Stomach (tissue), 9 donors: ENCODE results near the gene ARL14. TPM values are rescaled to one million over a fixed set of nuclear protein-coding genes. Genes with fewer than 3 reads are reported as not detected.

ENCODE experiments used
- DNase-seq, 2 donors: peaks; one replicate each; pipeline versions ENCODE4 v3.0.0 to v3.0.0-alpha.2; 2013 to 2019
- H3K27ac ChIP-seq, 5 donors: fragments of 200-600 bp in 4 of 5; sonication (generic) in 4 of 5; one replicate each; pipeline ENCODE4 v1.5.1; 2013 to 2019; ENCODE audit warnings: mild to moderate bottlenecking in 1 of 5, moderate library complexity in 1 of 5
- H3K27me3 ChIP-seq, 3 donors: fragments of 200-600 bp; sonication (generic); one replicate each; pipeline ENCODE4 v1.5.1; 2017 to 2019; ENCODE audit warnings: mixed run types in 1 of 3
- H3K36me3 ChIP-seq, 4 donors: fragments of 200-600 bp; sonication (generic); 1 replicate in 3 of 4; 2 replicates in 1 of 4; pipeline ENCODE4 v1.5.1; 2016 to 2019
- H3K4me1 ChIP-seq, 4 donors: fragments of 200-600 bp; sonication (generic); one replicate each; pipeline ENCODE4 v1.5.1; 2016 to 2019
- H3K4me3 ChIP-seq, 4 donors: fragments of 200-600 bp; sonication (generic) in 3 of 4; one replicate each; pipeline ENCODE4 v1.5.1; 2016 to 2019; ENCODE audit warnings: mild to moderate bottlenecking in 1 of 4
- H3K9me3 ChIP-seq, 4 donors: fragments of 200-600 bp; sonication (generic); one replicate each; pipeline ENCODE4 v1.5.1; 2016 to 2019
- CTCF ChIP-seq, 7 experiments: fragments of 450-650 bp in 4 of 7; fragments of 200-600 bp in 3 of 7; sonication (generic) in 3 of 7; IDR thresholded peaks; one replicate each; pipeline ENCODE4 v1.5.1; 2016 to 2019; ENCODE audit warnings: antibody characterized with exemption in 7 of 7, control low read depth in 2 of 7, mild to moderate bottlenecking in 1 of 7
- EP300 ChIP-seq: sonication (generic); formaldehyde crosslinking; IDR thresholded peaks from one replicate; pipeline ENCODE4 v1.6.1; 2017; ENCODE audit warnings: antibody characterized with exemption
- POLR2A ChIP-seq, 4 donors: fragments of 450-650 bp; IDR thresholded peaks; one replicate each; pipeline ENCODE4 v1.6.1; 2016; ENCODE audit warnings: antibody characterized with exemption in 4 of 4, control low read depth in 2 of 4, mild to moderate bottlenecking in 1 of 4, moderate library complexity in 1 of 4
- POLR2AphosphoS5 ChIP-seq, 3 donors: sonication (generic); formaldehyde crosslinking; IDR thresholded peaks; one replicate each; pipeline ENCODE4 v1.6.1; 2016; ENCODE audit warnings: antibody characterized with exemption in 3 of 3
- WGBS, 5 donors: extraction: QIAGEN DNeasy Blood & Tissue Kit in 3 of 5; methylation state at CpG; one replicate each; pipeline versions ENCODE4 v1.1.5 to v1.1.7; 2013 to 2018; 5-methylcytosine and 5-hydroxymethylcytosine counted together
- intact Hi-C: fragments of 100-400 bp; cut with DNase I; formaldehyde crosslinking; loops from one replicate; pipeline ENCODE4 v1.15.1; 2023; ENCODE audit warnings: low total_unique reads
- polyA plus RNA-seq, 3 donors: library from polyadenylated mRNA; stranded (reverse); fragments of 200-250 nt; gene quantifications; one replicate each; pipeline ENCODE4 v1.2.3, GENCODE V29; 2013
- small RNA-seq, 4 donors: library from RNA; depleted of rRNA; stranded (forward); fragments of <200 nt; gene quantifications; one replicate each; pipeline ENCODE3, GENCODE V24; 2016
- total RNA-seq, 5 donors: library from RNA; depleted of rRNA; stranded (reverse); fragments of >200 nt; gene quantifications; one replicate each; pipeline versions ENCODE4 v1.1.0 to v1.2.3, GENCODE V29; 2014 to 2016
- donor health status: healthy with polysubstance abuse.
- donor health status: Bipolar disorder and iron deficiency.
- donor health status: healthy.

The ARL14 gene
- total and polyA plus RNA-seq, 8 donors: 4.3 to 181 (median 23.4) TPM

- H3K4me1 ChIP-seq: no peaks in the 10 kb centered on the region
- TF ChIP-seq EP300 (no peak), POLR2AphosphoS5 (IDR thresholded peaks at IDR 0.05) (no peak), POLR2A (IDR thresholded peaks at IDR 0.05) (no peak), CTCF (IDR thresholded peaks at IDR 0.05) (no peak)
- DNase-seq: no peak
- intact Hi-C loops: no loop called here
- H3K27ac ChIP-seq: no peak overlapping the region
- H3K36me3 ChIP-seq: no peaks in the 10 kb centered on the region
- no peak overlapping the region for H3K4me3 ChIP-seq
- H3K27me3 ChIP-seq: no peaks in the 10 kb centered on the region
- WGBS, 5 donors: 82 to 89% (median 88%) methylated on average over 5 of the region's 5 CpGs
- H3K9me3 ChIP-seq: peaks cover 0 to 6% (median 3%) of the 10 kb centered on the region in 4 donors
These were observed 43.3 kb downstream of the ARL14 start for GRCh38 chr3:160720123-160720746.

DNA sequence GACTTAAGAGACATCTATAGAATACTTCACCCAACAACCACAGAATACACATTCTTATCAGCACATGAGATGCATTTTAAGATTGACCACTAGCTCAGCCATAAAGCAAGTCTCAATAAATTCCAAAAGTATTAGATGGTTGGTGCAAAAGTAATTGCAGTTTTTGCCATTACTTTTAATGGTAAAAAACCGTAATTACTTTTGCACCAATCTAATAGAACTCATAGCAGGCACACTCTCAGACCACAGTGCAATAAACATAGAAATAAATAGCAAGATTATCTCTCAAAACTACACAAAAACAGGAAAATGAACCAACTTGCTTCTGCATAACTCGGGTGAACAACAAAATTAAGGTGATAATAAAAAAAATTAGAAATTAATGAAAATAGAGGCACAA is 45.4 kb downstream of the ARL14 start:
- Histone ChIP-seq H3K4me1 (no peaks in the 10 kb centered on the region), H3K4me3 (no peak overlapping the region), H3K36me3 (no peaks in the 10 kb centered on the region), H3K9me3 (peaks cover 0 to 6% (median 3%) of the 10 kb centered on the region in 4 donors), H3K27ac (no peak overlapping the region), H3K27me3 (no peaks in the 10 kb centered on the region)
- DNase-seq: no peak
- WGBS, 5 donors: 83 to 93% (median 85%) methylated on average over 2 of the region's 2 CpGs
- TF ChIP-seq POLR2A (IDR thresholded peaks at IDR 0.05) (no peak), POLR2AphosphoS5 (IDR thresholded peaks at IDR 0.05) (no peak), EP300 (no peak), CTCF (IDR thresholded peaks at IDR 0.05) (no peak)
- intact Hi-C loops: no loop called here

GRCh38 chr3:160725338-160725737 is 48.4 kb downstream of the ARL14 start:
- TF ChIP-seq POLR2AphosphoS5 (IDR thresholded peaks at IDR 0.05) (no peak), POLR2A (IDR thresholded peaks at IDR 0.05) (no peak), EP300 (no peak), CTCF (IDR thresholded peaks at IDR 0.05) (no peak)
- intact Hi-C loops: no loop called here
- WGBS, 5 donors: 74 to 94% (median 88%) methylated on average over 2 of the region's 2 CpGs
- Histone ChIP-seq H3K27me3 (no peaks in the 10 kb centered on the region), H3K4me3 (no peak overlapping the region), H3K9me3 (peaks cover 0 to 6% (median 3%) of the 10 kb centered on the region in 4 donors), H3K4me1 (no peaks in the 10 kb centered on the region), H3K27ac (no peak overlapping the region), H3K36me3 (no peaks in the 10 kb centered on the region)
- no peak for DNase-seq

Small RNA genes within 50 kb of the gene (small RNA-seq; reads per million reads assigned to genes)
- 0 reads per million in 4 donors for gene RF00139

Other genes with a start within 250 kb of the ARL14 start
- 1 to 10 TPM in 3 of 5 donors, under 1 TPM in 1, not detected in 1; 0.29 to 8.6 (median 2.7) TPM for gene TRIM59, start 227.4 kb upstream of the ARL14 start, total RNA-seq
- 1 to 10 TPM in 1 of 3 donors, under 1 TPM in 2; 0.68 to 3.2 (median 0.76) TPM for gene TRIM59, start 227.4 kb upstream of the ARL14 start, polyA plus RNA-seq
- 10 to 100 TPM in 4 of 5 donors, 1 to 10 TPM in 1; 3.8 to 41.7 (median 23.2) TPM for gene KPNA4, start 111.6 kb upstream of the ARL14 start, total RNA-seq
- gene KPNA4, start 111.6 kb upstream of the ARL14 start, polyA plus RNA-seq: 10 to 100 TPM; 10.8 to 13.3 (median 11.3) TPM
- gene PPM1L, start 79.1 kb downstream of the ARL14 start, total RNA-seq: 10 to 100 TPM; 14.6 to 45.1 (median 27.2) TPM
- 1 to 10 TPM in 2 of 3 donors, under 1 TPM in 1; 0.61 to 2.6 (median 1.4) TPM for gene PPM1L, start 79.1 kb downstream of the ARL14 start, polyA plus RNA-seq